Hypothalamus (tissue), 51 donors: ENCODE measurements around the gene SIRT3.
"Not testable (repeated sequence)": the region's sequence is repeated elsewhere in the genome, so short reads cannot be mapped to it uniquely, and the experiment has no call there.

Source experiments
- DNase-seq, 51 donors: peaks; one replicate each; lab custom pipeline; 2025; lab: John Stamatoyannopoulos, UW

SIRT3 gene

DNA sequence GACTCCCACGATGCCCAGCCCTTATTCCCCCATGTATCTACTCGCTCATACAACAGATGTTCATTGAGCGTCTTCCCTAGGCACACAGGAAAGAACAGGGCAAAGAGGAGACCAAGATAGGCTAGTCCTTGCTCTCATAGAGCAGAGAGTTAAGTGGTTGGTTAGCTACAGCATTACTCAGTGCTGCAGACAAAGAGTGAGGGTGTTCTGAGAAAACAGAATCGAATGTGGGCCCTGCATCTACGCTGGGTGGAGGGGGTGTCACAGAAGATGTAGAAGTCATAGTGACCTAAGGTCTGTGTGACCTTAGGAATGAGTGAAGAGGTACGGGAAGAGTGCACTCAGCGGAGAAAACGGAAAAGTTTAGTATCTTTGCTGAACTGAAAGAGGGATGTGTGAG is 12.9 kb upstream of the SIRT3 start:
- DNase-seq: no peak

DNA sequence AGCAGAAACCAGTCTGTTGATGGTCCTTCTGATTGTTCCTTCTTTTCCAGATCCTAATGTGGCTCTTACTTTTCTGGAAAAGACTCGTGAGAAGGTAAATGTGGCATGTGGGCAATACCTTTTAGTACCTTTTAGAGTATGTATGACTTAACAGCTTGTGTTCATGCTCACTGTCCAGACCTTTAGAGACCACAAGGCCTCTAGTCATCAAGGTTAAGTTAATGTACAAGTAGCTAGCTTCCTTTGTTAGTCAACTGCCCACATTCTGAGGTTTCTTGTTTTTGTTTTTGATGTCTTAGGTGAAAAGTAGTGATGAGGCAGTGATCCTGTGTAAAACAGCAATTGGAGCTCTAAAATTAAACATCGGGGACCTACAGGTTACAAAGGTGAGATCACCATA is 8.2 kb upstream of the SIRT3 start:
- no peak for DNase-seq

- DNase-seq: no peak
Observed at GRCh38 chr11:241634-242033, 5.5 kb upstream of the SIRT3 start.

DNA sequence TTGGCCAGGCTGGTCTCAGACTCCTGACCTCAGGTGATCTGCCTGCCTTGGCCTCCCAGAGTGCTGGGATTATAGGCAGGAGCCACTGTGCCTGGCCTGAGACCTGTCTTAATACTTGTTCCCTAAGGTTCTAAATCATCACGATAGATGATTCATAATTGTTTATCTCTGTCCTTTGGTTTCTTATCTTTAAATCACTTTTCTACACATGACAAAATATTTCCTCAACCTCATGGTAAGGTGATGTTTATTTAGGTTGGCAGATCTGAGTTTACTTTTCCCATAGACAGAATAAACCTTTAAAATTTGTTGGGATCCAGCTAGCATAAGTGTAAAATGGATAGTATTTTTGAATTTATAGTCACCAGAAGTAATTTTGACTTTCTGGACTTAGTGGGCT is 4.2 kb upstream of the SIRT3 start:
- DNase-seq: no peak

DNA sequence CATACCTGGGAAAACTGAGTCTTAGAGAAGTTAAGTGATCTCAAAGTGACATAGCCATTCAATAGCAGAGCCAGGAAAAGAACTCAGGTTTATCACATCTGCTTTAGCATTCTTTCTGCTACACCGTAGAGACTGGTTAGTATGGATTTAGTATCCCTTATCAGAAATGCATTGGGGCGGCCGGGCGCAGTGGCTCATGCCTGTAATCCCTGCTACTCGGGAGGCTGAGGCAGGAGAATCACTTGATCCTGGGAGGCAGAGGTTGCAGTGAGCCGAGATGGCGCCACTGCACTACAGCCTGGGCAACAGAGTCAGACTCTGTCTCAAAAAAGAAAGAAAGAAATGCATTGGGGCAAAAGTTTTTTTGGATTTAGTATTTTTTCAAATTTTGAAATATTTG is 2.2 kb upstream of the SIRT3 start:
- not testable (repeated sequence) for DNase-seq

DNA sequence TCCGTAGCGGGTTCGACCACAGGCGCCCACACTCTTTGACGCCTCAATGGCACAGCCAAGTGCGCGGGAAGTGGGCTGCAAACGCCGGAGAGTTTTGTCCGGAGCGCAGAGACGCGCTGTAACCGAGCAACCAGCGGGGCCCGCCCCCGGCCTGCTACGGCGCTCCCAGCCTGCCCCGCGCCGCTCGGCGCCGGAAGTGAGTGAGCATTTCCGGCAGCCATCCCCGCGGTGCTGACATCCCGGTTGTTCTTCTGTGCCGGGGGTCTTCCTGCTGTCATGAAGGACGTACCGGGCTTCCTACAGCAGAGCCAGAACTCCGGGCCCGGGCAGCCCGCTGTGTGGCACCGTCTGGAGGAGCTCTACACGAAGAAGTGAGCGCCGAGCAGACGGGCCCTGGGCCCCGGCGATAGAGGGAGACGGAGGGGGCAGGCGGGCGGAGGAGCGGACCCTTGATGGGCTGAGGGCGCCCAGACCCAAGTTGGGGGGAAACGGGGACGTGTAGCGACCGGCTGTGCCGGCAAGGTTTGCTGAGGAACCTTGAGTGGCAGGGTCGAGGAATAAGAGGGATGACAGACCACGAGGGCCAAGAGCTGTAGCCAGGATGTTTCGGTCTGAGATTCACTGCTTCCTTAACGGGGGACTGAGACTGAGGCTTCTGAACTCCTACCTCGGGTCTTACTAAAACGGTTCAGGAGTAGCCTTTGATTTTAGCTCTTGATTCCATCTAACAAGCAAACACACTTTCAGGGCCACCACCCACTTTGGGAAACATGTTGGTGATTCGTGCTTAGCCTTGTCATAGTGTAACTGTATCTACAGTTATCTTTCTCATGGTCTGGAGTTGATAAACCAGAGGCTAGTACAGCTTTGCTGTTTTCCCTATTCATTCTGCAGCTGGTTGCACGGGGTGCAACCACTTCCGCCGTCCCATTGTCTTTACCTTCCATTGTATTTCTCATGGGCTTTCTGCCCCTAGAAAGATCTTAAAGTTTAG is 929 bp upstream of the SIRT3 start, which contains the start of gene PSMD13:
Gene PSMD13, plus strand, starts transcription at position 203 of the 994 bp plus-strand sequence. Its CDS starts 74 bp downstream, at position 277.
- peak in 50 of 51 donors; percentile 38 to 89 (median 75) for DNase-seq

GRCh38 chr11:235609-235996 is 539 bp downstream of the SIRT3 start:
- no peak for DNase-seq

DNA sequence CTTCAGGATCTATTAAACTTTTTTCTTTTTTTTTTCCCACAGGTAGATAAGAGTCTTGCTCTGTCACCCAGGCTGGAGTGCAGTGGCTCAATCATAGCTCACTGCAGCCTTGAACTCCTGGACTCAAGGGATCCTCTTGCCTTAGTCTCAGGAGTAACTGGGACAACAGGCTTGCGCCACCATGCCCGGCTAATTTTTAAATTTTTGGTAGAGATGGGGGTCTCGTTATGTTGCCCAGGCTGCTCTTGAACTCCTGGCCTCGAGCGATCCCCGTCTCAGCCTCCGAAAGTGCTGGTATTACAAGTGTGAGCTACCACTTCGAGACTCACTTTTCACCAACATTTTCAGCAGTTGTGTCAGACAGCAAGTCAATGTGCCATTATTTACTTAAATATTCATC is 962 bp downstream of the SIRT3 start:
- no peak for DNase-seq

DNA sequence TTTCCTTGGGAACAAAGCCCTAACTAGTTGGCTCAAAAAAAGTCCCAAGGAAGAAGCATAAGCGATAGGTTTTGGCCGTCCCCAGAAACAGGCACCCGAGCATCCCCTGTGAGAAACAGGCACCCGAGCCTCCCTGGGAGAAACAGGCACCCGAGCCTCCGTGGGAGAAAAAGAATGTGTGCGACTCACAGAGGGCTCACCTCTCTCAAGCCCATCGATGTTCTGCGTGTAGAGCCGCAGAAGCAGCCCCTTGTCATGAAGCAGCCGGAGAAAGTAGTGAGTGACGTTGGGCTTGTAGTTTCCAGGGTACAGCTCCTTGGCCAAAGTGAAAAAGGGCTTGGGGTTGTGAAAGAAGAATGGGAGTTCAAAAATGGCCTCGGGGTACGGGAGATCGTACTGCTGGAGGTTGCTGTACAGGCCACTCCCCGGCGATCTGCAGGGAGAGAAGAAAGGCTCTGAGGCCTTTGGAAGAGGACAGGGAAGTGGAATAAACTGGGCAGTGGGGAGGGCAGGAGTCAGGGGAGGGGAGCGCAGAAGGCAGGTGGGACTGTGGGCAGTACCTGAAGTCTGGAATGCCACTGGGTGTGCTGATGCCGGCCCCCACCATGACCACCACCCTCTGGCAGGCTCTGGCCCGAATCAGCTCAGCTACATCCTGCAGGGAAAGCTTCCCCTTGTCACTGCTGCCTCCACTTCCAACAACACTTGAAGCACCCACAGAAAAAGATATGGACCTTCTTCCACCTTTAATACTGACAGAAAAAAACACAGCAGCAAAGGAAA is 3.2 kb downstream of the SIRT3 start:
- no peak for DNase-seq

GRCh38 chr11:230431-230830 is 5.7 kb downstream of the SIRT3 start:
- no peak for DNase-seq

DNA sequence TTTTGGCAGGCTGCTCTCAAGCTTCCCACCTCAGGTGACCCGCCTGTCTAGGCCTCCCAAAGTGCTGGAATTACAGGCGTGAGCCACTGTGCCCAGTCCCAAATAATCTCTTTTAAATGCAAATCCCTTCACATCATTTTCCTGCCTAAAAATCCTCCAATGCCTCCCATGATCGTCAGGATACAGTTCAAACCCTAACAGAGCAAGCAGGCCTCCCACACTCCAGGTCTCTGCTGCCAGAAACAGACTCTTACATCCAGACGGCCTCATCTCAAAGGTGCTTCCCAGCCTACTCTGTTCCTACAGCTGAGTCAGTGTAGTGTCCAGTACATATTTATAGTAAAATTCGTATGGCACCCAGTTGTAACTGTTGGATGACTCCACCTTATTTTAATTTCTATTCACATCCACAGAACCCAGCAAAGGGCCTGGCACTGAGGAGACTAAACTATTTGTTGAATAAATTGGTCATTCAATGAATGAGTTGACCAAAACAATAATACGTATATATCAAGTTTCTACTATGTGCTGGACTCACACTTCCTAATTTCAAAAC is 8.2 kb downstream of the SIRT3 start:
- no peak for DNase-seq

GRCh38 chr11:225734-226453 is 10.2 kb downstream of the SIRT3 start:
- no peak for DNase-seq

- no peak for DNase-seq
Observed at GRCh38 chr11:224424-224823, 11.7 kb downstream of the SIRT3 start.

DNA sequence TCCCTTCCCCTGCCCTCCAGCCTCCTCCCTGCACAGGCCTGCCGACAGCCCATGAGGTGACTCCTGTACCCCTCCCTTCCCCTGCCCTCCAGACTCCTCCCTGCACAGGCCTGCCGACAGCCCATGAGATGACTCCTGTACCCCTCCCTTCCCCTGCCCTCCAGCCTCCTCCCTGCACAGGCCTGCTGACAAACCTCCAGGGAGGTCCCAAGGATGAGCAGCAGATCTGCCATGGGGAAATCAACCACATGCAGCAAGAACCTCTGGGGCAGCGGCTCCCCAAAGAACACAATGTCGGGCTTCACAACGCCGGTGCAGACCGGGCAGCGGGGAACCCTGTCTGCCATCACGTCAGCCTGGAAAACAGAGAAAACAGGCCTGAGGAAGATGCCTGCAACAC is 12.3 kb downstream of the SIRT3 start:
- no peak for DNase-seq

- no peak for DNase-seq
Observed at GRCh38 chr11:223026-223789, 12.9 kb downstream of the SIRT3 start.

- DNase-seq: no peak
Observed at GRCh38 chr11:221998-222789, 13.9 kb downstream of the SIRT3 start.

GRCh38 chr11:221539-221938 is 14.6 kb downstream of the SIRT3 start:
- no peak for DNase-seq

DNA sequence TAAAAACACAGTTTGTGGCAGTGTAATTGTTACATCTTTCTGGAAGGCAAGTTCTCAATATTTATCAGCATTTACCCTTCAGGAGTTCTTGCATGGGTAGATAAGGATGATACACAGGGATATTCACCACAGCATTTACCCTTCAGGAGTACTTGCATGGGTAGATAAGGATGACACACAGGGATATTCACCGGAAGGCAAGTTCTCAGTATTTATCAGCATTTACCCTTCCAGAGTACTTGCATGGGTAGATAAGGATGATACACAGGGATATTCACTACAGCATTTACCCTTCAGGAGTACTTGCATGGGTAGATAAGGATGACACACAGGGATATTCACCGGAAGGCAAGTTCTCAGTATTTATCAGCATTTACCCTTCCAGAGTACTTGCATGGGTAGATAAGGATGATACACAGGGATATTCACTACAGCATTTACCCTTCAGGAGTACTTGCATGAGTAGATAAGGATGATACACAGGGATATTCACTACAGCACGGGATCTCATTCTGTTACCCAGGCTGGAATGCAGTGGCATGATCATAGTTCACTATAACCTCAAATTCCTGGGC is 15.4 kb downstream of the SIRT3 start:
- DNase-seq: not testable (repeated sequence)
